Neutrophil (primary cell): ENCODE data around the gene BLOC1S4.

Experiments used
- H3K27ac ChIP-seq: fragments of 200-600 bp; sonication (generic); 2 replicates; pipeline ENCODE4 v1.5.1; 2016; ENCODE audit warnings: mild to moderate bottlenecking, moderate library complexity
- H3K27me3 ChIP-seq: fragments of 200-600 bp; sonication (generic); 2 replicates; pipeline ENCODE4 v1.6.0; 2016; ENCODE audit warnings: mild to moderate bottlenecking
- H3K36me3 ChIP-seq: fragments of 200-600 bp; sonication (generic); 2 replicates; pipeline ENCODE4 v1.5.1; 2017
- H3K4me1 ChIP-seq, 2 experiments: fragments of 200-600 bp in 1 of 2; sonication (generic) in 1 of 2; 1 replicate in 1 of 2; 2 replicates in 1 of 2; pipeline versions ENCODE4 v1.5.1 to v1.6.1; 2013 to 2016; ENCODE audit warnings: low read depth in 1 of 2, low read length in 1 of 2, mild to moderate bottlenecking in 1 of 2, moderate library complexity in 1 of 2; ENCODE audit not compliant: control insufficient read depth in 1 of 2, insufficient read depth in 1 of 2
- H3K4me3 ChIP-seq, 2 experiments: fragments of 200-600 bp in 1 of 2; sonication (generic) in 1 of 2; 1 replicate in 1 of 2; 2 replicates in 1 of 2; pipeline ENCODE4 v1.5.1; 2013 to 2016; ENCODE audit warnings: low read depth in 1 of 2, low read length in 1 of 2, mild to moderate bottlenecking in 1 of 2, moderate library complexity in 1 of 2
- H3K9me3 ChIP-seq: fragments of 200-600 bp; sonication (generic); 2 replicates; pipeline ENCODE4 v1.5.1; 2016
- TF ChIP-seq, protein P1 (sequence below): fragments of 200-600 bp; sonication (generic); IDR thresholded peaks from 2 replicates; pipeline ENCODE4 v1.5.1; 2016; ENCODE audit warnings: antibody characterized with exemption

The BLOC1S4 gene

GRCh38 chr4:6716958-6717655 lies 1.1 kb downstream of the BLOC1S4 start:
- TF ChIP-seq, protein P1, sequence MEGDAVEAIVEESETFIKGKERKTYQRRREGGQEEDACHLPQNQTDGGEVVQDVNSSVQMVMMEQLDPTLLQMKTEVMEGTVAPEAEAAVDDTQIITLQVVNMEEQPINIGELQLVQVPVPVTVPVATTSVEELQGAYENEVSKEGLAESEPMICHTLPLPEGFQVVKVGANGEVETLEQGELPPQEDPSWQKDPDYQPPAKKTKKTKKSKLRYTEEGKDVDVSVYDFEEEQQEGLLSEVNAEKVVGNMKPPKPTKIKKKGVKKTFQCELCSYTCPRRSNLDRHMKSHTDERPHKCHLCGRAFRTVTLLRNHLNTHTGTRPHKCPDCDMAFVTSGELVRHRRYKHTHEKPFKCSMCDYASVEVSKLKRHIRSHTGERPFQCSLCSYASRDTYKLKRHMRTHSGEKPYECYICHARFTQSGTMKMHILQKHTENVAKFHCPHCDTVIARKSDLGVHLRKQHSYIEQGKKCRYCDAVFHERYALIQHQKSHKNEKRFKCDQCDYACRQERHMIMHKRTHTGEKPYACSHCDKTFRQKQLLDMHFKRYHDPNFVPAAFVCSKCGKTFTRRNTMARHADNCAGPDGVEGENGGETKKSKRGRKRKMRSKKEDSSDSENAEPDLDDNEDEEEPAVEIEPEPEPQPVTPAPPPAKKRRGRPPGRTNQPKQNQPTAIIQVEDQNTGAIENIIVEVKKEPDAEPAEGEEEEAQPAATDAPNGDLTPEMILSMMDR: no peak
- Histone ChIP-seq H3K27ac (peak overlapping the region; percentile 96), H3K4me3 (peak overlapping the region; percentile 91 to 95), H3K9me3 (no peaks in the 10 kb centered on the region), H3K4me1 (peaks cover 21 to 31% of the 10 kb centered on the region in 2 experiments), H3K36me3 (no peaks in the 10 kb centered on the region), H3K27me3 (no peaks in the 10 kb centered on the region)

DNA sequence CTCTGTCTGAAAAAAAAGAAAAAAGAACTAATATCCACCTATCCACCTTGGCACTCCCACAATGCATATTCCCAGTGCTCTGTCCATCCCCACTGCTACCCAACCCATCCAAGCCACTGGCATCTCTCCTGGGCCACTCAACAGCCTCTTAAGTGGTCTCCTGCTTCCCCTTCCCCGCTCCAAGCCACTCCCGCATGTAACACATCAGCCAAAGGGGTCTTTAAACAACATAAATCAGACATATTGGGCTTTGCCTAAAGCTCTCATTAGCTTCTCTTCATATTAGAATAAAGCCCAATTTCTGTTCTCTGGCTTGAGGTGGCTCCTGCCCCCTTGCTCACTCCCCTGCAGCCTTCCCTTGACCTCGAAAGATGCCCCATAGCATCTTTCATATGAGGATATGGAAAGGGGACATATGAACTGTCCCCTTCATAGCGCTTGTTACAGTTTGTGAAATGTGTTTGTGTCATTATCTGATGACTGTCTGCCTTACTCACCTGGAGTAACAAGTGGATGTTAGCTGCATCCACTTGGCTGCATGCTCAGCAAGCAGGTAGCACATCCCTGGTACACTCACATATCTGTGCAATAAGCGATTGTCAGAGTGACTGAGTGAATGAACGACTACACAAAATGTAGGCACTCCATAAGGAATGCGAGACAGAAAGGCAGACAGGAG lies 3.1 kb downstream of the BLOC1S4 start:
- Histone ChIP-seq H3K4me3 (no peak overlapping the region), H3K27ac (no peak overlapping the region), H3K27me3 (no peaks in the 10 kb centered on the region), H3K9me3 (no peaks in the 10 kb centered on the region), H3K36me3 (no peaks in the 10 kb centered on the region), H3K4me1 (peaks cover 21 to 31% of the 10 kb centered on the region in 2 experiments)
- TF ChIP-seq, protein P1: no peak

DNA sequence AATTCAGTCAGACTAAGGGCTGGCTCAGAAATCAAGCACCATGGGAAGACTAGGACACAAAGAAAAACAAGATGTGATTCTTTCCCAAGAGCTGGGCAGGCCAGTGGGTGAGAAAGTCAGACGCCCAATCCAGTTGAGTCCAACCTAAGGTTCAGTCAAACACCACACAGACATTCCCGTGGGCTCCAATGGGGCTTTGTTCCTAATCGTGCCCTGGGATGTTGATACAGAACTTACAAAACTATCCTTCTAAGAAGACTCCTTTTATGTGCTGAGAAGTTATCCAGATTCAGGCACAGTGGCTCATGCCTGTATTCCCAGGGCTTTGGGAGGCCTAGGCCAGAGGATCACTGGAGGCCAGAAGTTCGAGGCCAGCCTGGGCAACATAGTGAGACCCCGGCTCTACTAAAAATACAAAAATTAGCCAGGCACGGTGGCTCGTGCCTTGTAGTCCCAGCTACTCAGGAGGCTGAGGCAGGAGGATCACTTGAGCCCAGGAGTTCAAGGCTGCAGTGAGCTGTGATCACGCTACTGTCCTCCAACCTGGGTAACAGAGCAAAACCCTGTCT lies 3.7 kb downstream of the BLOC1S4 start:
- peaks cover 21 to 31% of the 10 kb centered on the region in 2 experiments for H3K4me1 ChIP-seq
- TF ChIP-seq, protein P1: no peak
- H3K27me3 ChIP-seq: no peaks in the 10 kb centered on the region
- H3K9me3 ChIP-seq: no peaks in the 10 kb centered on the region
- H3K27ac ChIP-seq: no peak overlapping the region
- H3K36me3 ChIP-seq: no peaks in the 10 kb centered on the region
- H3K4me3 ChIP-seq: no peak overlapping the region

DNA sequence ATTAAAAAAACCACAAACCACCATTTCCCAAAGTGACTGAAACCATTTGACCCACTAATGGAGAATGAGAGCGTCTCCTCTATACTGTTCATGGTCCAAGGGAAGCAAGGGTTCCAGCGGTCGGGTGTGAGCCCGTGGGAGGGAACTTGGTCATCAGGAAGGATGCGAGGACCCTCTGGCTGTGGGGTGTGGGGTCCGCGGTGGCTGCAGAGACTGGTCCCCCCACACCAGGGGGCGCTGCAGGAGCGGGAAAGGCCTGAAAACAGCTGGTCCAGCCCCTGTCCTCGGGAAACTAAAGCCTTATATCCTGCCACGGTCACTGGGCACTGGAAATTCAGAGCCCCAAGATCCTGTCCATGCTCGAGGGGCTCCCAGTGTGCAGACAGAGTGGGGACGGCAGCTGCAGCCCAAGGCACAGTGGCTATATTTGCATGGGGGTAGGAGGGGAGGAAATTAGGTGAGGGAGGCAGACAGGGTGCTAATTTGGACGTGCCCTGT lies 4.3 kb downstream of the BLOC1S4 start:
- Histone ChIP-seq H3K27ac (no peak overlapping the region), H3K4me3 (no peak overlapping the region), H3K9me3 (no peaks in the 10 kb centered on the region), H3K27me3 (no peaks in the 10 kb centered on the region), H3K4me1 (peaks cover 19 to 29% of the 10 kb centered on the region in 2 experiments), H3K36me3 (no peaks in the 10 kb centered on the region)
- TF ChIP-seq, protein P1: peak; percentile 88

DNA sequence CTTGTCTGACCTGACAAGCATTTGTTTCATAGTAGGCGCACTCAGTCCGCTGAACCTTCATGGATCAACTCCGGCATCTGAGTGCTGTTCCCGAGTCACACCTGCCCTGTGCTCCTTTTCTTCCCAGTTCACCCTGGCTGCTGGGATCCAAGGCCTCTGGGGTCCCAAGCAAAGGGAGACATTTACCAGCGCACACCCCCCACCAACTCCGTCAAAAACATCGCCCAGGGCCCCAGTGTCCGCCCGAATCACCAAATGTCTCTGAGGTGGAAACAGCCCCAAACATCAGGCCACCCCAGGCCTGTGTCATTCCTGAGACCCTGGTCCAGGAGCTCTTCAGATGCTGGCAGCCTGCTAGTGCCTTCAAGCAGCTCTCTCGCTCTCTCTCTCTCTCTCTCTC lies 5.1 kb downstream of the BLOC1S4 start:
- no peaks in the 10 kb centered on the region for H3K9me3 ChIP-seq
- H3K36me3 ChIP-seq: no peaks in the 10 kb centered on the region
- H3K27ac ChIP-seq: no peak overlapping the region
- peaks cover 13 to 22% of the 10 kb centered on the region in 2 experiments for H3K4me1 ChIP-seq
- H3K4me3 ChIP-seq: no peak overlapping the region
- TF ChIP-seq, protein P1: no peak
- no peaks in the 10 kb centered on the region for H3K27me3 ChIP-seq
